Eye (tissue), 1 donor: ENCODE results near the gene ZFP36L1.
"Not testable (repeated sequence)": the region's sequence is repeated elsewhere in the genome, so short reads cannot be mapped to it uniquely, and the experiment has no call there.

Experiments
- DNase-seq: peaks from one replicate; pipeline ENCODE4 v3.0.0-alpha.2; 2015

ZFP36L1 gene

DNA sequence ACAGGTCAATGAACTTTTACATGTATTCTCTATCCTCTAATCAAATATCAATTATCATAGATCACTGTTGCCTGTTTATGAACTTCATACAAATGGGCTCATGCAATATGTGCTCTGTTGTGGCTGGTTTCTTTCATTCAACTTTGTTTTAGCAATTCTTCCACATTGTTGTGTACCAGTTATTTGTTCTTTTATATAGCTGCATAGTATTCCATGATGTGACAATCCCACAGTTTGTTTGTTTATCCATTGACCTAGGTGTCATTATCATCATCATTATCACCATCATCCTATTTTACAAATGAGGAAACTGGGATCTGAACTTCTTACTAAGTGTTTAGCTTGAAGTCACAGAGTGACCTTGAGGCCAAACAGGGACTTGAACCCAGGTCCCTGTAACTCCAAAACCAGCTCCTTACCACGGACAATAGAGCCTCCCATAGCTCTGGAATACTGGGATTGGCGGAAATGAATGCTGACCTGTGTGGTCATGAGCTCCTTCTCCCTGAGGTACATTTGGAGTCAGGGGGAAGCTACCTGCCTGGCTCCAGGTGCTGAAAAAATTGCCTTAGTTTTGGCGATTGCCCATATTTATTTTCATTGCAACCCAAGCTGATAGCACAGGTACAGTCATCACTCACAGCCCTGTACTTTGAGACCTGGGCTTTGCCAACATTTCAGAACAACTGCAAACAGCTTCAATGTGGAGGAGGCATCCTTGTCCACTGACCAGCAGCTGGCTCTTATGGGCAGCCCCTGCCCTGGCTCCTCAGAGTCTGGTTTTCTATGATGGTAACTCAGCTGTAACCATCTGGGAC, 9.2 kb downstream of the ZFP36L1 start:
- DNase-seq, result no peak

DNA sequence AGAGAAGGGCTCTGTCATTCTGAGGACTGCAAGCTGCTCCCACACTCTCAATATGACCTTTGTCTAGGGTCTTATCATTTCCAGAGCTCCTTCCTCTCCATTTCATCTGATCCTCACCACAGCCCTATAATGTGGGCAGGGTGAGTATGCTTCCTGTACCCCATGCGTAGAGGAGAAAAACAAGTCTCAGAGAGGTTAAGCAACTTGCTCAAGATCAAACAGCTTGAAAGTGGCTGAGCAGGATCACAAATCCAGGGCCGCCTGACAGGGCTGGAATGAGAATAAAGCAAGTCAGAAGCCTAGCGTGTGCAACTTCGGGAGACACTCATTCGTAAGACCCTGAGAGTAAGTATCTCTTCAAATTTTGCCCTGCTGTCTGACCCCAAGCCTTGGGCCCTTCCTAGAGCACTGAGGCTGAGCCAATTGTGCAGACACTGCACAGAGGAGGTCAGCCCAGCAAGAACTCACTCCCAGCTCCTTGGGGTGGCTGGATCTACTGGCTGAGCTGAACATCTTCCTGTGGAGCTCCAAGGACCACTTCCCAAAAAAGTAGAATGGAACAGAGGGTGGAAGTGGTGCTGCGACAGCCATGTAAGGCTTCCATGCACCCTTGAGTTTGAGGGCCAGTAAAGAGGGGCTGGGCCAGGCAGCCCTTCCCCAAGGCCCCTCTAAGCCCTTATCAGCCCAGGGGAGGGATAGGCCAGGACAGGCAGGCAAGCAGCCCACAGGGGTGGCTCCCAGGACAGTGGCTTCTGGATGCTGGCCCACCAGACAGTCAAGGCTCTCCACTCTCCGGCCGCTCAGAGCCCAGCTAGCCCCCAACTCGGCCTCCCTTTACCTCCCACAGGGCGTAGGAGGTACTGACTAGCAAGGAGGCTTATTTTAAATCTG, 10.5 kb downstream of the ZFP36L1 start:
- DNase-seq, result no peak

DNA sequence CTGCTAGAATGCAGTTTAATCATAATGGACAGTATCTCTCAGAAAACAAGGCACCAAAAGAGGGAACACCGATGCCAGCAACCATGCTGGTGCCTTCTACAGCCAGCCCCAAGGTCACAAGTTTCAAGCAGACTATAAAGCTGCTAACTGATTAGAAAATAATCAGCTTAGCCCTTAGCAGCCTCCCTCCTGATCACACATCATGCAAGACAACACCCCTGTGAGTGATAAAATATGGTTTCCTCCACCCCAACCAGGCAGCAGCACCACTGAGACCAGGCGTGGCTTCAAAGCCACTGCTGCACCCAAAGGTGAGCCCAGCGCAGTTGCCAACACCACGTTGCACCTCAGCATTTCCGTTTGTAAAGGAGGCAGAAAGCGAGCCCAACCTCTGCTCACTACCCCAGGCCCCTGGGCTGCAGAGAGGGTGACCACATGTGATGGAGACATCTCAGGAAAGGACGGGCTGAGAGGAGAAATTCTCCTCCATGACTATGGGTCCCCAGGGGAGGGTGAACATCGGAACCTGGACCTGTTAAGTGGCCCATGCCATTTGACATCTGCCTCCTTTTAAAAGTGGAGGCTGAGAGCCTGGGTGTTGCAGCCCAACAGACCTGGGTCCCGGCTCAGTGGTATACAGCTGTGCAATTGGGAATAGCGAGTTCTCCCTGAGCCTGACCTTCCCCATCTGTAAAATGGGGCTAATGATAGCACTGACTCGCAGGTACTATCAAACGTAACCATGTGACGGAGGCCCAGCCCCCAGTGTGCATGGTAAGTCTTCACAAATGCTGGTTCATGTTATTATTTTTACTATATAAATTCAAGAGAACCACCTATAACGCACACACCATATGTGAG, 11.5 kb downstream of the ZFP36L1 start:
- DNase-seq, result no peak

DNA sequence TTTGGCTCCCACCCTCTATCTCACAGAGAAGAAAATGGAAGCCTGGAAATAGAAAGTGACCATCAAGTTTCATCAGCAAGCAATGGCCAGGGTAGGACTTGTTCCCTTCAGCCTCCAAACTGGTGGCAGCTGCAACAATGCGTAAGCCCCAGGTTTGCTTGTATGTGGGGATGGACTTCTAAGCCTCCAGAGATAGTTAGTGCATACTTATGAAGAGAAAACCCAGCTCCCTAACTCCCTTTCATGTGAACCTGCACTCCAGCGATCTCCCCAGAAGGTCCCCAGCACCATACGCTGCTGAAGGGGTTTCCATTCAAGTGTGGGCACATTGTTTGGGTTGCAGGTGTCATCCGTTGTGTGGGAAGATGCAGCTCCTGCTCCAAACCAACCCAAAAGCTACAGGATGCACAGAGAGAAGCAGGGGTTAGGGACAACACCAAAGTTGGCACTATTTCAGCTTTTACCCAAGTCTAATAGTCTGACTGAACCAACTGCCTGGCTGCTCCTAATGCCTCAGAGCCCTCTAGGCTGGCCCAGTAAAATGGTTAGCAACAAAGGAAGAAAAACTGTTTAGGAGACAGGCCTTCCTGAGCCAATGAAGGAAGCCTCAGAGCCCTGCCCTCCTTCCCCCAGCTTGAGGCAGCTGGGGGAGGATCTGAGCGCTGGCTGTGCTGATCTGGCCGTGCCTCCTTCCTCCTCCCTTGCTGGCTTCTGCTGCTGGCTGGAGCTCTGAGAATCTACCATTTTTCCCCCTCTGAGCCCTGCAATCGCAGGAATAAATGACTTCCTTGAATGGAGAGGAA, 12.3 kb downstream of the ZFP36L1 start:
- peak; percentile 65 for DNase-seq

DNA sequence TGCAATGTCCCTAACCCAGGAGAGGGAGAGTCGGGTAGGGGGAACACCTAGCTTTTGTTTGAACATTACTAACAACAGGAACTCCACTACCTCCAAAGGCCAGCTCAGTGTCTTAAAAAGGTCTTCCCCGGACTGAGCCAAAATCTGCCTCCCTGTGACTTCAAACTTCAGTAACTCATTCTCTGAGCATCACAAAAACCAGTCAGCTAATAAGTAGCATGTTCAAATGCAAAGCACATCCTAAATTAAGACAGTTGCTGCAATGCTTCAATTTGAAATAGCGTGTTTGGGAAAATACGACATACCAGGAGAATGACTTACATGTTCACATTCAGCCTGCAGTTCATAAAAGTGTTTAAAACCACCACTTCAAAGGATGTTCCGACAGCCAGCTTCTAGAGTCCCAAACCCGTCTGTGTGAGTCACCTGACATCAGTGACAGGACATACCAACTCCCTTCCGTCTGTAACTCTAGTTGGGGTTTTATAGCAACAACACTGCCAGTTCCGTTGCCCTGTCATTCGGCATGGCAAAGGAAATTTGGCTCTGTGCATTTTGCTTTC, 13.0 kb downstream of the ZFP36L1 start:
- DNase-seq, result peak; percentile 48

DNA sequence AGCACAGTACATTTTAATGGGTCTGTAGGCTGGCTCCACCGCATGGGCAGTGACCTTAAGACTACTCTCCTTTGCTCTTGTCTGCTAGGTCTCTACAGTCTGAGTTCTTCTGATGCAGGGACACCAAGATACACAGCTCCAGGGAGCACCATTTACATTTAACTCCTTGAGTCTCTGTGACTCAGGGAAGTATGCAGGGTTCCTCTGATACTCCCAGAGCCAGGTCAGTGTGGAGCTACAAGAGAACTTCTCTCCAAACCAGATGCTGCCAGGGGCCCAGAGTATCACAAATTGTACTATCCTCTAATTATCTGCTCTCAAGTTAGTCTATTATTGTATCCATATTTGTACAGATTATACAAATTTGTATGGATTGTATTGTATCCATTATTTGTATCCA, 15.2 kb downstream of the ZFP36L1 start:
- no peak for DNase-seq

DNA sequence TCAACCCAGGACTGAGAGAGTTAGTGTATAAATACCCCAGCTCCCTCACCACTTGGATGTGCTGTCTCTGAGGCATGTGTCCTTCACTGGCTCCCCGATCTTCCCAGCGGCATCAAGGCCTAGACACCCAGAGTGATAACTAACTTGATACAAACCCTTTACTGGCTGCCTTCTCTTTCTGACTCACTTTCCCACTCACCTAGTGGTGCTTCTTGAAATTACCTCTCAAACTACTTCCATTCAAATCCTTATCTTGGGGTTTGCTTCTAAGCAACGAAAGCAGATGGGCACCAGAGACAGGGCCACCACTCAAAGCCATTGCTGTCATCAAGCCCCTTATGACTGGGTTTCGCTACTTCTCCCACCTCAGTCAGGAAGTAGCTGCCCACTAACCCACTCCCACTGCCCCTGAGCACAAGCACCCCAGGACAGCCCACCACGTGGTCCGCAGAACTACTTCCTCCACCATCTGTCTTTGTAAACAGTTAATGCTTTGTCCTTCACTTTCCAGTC, 17.2 kb downstream of the ZFP36L1 start:
- no peak for DNase-seq

DNA sequence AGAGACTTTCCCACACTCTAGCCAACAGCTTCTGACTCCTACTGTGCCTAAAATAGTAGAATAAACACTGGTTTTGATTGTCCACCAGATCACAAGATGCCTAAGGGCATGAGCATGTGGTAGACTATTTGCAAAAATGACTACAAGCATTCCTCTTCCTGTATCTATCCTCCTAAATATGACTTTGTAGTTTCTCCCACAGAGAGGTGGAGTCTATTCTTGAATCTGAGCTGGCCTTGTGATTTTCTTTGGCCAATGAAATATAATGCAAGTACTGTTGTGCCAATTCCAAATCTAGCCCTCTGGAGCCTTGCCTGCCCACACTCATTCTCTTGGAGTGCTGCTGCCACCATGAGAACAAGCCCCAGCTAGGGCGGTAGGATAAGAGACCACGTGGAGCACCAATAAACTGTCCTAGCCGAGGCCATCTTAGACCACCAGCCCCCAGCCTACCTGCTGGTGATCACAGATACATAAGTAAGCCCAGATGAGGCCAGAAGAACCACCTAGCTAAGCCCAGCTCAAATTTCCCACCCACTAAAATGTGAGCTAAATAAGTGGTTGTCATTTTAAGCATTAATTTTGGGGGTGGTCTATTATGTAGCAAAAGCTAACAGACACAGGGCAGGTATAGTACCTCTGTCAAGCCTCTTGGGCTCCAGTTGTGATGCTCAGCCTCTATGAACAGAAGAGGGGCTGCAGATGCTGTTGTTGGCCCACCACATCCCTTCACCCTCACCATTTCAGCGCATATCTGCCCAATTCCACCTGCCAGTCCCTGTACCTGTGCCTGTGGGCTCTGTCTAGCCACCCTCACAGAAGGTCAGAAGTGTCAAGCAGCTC, 17.9 kb downstream of the ZFP36L1 start:
- no peak for DNase-seq

DNA sequence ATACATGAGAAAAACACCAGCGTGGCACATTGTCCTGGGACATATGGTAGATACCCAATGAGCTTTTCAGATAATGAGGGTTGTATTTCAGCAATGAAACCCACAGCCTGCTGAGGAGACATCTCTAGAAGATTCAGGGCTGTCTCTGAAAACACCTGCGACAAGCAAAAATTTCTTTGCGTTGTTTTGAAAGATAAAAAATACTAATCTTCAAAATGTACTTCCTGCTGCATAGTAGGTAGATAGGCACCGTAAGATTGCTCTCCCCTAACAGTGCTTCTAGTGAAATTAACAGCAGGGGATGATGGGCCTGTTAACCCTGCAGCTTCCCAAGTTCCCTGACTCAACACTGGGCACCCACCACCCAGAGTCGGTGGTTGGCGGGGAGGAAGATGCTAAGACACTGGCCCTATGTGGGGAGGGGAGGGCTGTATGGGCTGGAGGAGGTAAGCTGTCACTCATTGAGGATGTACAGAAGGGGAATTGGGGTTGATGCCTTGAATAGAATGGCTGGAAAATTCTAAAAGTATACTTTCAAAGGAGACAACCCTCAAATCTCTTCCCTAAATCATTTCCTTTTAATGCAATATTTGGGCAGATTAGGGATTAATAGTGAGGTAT, 20.0 kb downstream of the ZFP36L1 start:
- DNase-seq, result no peak

DNA sequence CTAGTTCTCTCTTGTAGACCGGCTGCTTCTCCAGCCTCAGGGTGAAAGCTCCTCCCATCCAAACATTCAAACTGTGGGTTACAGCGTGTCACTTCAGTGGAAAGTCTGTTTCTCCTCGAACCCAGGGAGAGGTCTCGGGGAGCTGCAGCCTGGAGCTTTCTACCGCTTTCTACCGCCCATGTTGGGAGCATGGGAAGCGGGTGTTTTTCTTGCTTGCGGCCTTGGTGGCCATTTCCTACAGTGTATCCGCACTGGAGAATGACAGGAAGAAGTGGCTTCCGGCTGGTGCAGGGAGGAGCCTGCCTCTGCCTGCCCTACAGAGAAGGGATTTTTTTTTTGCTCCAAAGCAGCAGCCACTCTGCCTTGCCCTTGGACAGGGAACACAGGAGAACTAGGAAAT, 21.2 kb downstream of the ZFP36L1 start:
- no peak for DNase-seq

DNA sequence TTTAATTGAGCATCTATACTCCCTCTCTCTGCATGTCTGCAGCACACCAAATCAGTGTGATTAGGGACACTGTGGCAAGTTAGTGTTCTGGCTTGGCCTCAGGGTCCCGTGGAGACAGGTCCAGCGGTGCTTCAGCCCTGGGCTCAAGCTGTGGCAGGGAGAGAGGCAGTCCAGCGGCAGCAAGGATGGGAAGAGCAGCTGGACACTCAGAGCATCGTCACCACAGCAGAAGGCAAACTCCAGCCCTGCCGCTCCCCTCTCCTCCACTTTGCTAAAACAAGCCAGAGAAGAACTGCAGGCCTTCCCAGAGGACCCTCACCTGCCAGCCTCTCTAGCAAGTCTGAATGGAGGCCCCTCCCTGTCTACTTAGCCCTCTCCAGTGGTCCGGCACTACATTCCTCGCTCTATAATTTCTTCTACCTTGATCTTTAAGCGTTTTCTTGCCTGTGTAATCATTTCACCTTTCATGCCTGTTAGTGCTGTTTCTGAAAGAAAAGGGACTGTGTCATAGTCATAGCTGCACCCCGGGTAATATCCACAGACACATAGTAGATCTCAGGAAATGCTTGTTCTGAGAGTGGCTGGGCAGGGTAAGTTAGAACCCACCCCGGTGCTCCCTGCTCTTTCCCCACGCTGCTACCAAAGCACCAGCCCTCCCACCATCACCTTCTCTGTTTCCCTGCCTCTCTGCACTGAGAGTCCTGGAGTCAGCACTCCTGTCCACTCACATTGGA, 22.1 kb downstream of the ZFP36L1 start:
- DNase-seq, result no peak

DNA sequence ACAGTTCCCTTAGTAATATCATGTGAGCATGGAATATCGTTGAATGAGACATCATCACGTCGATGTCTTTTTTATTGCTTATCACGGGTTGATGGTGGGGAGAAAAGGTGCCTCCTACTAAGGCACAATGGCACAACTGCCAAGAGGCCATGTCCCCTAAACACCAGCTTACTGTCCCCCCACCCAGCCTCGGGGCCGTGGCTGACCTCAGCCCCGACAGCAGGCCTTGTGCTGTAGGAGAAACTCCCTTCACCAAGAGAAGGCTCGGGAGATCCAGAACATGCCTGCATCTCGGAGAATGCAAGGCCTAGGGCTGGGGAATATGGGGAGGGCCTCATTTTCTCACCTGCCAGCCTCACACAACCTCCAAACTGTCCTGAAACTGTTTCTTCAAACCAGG, 22.8 kb downstream of the ZFP36L1 start:
- DNase-seq, result no peak

DNA sequence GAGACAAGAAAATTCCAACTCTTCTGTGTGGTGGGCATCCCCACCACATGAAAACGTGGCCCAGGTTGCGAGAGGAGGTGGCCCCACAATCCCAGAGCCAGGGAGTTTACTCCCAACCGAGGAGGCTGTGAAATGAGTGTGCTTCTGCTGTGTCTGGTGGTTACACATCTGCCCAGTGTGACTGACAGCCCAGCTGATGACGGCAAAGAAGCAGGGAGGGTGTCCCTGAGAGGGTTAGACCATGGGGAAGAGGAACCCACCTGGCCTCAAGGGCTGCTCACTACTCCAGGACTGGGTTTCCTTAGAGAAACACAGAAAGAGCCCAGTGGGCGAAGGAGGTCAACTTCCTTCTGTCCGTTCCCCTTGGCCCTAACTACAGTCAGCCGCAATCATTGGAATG, 24.6 kb downstream of the ZFP36L1 start:
- DNase-seq, result no peak

DNA sequence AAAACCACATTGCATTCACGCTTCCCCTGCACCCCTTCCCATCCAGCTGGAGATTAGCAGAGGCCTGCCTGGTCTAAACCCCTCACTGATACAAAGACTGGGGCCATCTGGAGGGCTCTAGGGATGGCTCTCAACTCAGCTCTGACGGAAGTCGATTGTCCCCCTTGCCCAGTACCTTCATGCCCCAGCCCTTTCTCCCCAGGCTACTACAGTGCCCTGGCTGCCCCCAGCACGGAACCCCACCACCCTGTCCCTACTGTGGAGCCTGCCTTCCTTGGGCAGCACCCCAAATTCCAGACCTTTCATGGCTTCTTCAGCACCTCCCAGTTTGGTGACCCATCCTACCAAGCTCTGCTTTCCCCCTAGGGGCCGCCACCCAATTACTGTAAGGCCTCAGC, 25.6 kb downstream of the ZFP36L1 start:
- no peak for DNase-seq

DNA sequence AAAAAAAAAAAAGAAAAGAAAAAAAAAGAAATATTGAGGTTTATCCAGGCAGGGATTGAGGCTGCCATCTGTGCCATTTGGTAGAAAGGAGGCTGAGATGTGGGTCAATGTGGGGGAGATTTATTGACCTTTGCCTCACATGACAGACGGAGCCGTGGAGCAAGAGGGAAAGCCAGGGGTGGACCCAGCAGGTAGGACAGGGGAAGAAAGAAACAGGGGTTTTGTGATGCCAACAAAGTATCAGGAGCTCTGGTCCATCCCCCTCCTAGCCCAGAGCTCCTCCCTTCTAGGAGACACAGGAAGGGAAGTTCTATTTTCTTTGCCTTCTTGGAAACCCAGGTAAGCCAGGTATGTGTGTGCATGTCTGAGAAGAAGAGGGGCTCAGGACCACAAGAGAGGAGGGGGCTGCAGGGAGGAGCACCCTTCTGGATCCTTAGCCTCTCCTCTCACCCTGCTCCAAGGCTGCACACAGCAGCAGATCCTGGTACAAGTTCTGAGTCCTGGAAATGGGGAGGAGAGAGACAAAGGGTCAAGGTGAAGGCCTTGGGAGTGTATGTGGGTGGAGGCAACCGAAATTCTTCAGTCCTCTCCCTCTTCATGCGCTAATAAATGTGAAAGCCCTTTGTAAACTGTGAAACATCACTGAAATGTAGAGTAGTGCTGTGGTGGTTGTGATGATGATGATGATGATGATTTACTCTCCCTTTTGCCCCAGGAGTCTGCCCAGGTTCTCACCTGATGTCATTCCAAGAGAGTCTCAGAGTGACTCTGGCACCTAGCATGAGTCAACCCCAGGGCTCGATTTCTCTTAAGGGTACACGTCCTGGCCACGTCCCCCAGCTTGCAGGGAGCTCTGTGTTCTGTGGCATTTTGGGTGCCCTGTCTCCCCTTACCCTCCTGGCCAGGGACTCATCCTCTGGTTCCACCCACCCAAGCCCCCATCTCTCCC, 26.3 kb downstream of the ZFP36L1 start:
- DNase-seq, result no peak

DNA sequence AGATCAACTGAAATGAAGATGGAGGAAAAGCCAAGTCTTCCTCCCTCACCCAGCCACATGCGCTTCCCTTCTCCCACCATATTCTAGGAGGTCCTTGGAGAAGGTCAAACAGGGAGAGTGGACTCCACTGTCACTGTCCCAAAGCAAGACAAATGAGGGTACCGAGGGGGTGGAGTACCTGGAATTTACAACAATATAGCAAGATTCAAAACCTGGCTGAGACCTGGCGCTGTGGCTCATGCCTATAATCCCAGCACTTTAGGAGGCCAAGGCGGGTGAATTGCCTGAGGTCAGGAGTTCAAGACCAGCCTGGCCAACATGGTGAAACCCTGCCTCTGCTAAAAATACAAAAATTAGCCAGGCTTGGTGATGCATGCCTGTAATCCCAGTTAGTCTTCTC, 29.0 kb downstream of the ZFP36L1 start:
- DNase-seq, result not testable (repeated sequence)

DNA sequence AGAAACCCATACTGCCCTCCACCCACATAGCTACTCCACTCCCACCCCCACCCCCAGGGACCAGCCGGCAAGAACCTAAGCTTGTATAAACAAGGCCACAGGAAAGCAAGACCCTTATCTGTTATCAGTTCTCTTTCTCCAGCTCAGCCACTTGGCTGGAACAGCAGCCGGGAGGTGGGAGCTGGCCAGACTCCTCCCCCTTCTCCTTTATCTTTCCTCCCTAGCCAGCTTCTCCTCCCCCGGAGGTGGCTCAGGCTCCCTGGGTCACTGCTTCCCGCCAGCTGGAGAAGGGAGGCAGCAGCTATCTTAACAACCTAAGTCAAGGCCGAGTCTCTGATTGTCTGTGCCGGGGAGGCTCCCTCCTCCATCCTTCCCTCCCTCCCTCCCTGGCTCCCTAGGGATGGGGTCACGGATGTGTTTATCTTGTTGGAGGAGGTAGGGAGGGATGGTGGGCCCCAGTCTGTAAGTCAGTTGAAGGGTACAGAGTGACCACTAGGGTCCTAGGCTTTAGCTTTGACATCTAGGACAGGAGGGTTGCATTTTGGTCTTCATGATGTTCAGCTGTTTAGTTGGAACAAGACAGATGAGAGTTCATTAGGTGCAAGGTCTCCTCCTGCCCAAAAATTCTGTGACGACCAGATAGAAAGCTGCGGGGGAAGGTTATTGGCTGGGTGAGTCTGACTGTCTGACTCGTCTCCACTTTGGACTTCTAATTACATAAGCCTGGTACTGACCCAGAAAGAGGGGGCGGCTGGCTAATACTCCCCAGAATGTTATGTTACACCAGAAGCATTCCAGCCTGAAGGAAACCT, 29.7 kb downstream of the ZFP36L1 start:
- DNase-seq, result peak; percentile 86
